Transverse colon (tissue), 4 donors: ENCODE data around the gene NLGN4X. TPM values are rescaled to one million over a fixed set of nuclear protein-coding genes. Genes with fewer than 3 reads are reported as not detected.
"Not testable (repeated sequence)": the region's sequence is repeated elsewhere in the genome, so short reads cannot be mapped to it uniquely, and the experiment has no call there.

Experiments
- DNase-seq: peaks from one replicate; pipeline ENCODE4 v3.0.0-alpha.2; 2019
- H3K27ac ChIP-seq, 4 donors: fragments of 200-600 bp; sonication (generic); 2 replicates each; pipeline ENCODE4 v1.5.1; 2016 to 2018; ENCODE audit warnings: inconsistent platforms in 4 of 4
- H3K27me3 ChIP-seq: fragments of 200-600 bp; sonication (generic); 2 replicates; pipeline ENCODE4 v1.5.1; 2017; ENCODE audit warnings: inconsistent platforms
- H3K36me3 ChIP-seq, 4 donors: fragments of 200-600 bp; sonication (generic); 2 replicates each; pipeline ENCODE4 v1.5.1; 2017 to 2019; ENCODE audit warnings: inconsistent platforms in 4 of 4
- H3K4me1 ChIP-seq, 4 donors: fragments of 200-600 bp; sonication (generic); 2 replicates each; pipeline ENCODE4 v1.5.1; 2017 to 2020; ENCODE audit warnings: inconsistent platforms in 4 of 4
- H3K4me3 ChIP-seq, 4 donors: fragments of 200-600 bp; sonication (generic); 1 replicate in 1 of 4; 2 replicates in 3 of 4; pipeline versions ENCODE4 v1.5.1 to v1.6.1; 2017 to 2019; ENCODE audit warnings: inconsistent platforms in 4 of 4
- H3K9me3 ChIP-seq, 2 donors: fragments of 200-600 bp; sonication (generic); 2 replicates each; pipeline ENCODE4 v1.5.1; 2017 to 2019; ENCODE audit warnings: inconsistent platforms in 2 of 2
- CTCF ChIP-seq, 5 experiments: fragments of 200-600 bp in 3 of 5; fragments of 450-650 bp in 2 of 5; sonication (generic) in 3 of 5; IDR thresholded peaks; 1 replicate in 2 of 5; 2 replicates in 3 of 5; pipeline ENCODE4 v1.5.1; 2016 to 2017; ENCODE audit warnings: antibody characterized with exemption in 5 of 5, inconsistent platforms in 3 of 5, mild to moderate bottlenecking in 2 of 5, moderate library complexity in 1 of 5
- EP300 ChIP-seq: sonication (generic); formaldehyde crosslinking; IDR thresholded peaks from one replicate; pipeline ENCODE4 v1.6.1; 2017; ENCODE audit warnings: antibody characterized with exemption, low read depth
- POLR2A ChIP-seq: fragments of 450-650 bp; IDR thresholded peaks from one replicate; pipeline ENCODE4 v1.6.1; 2016; ENCODE audit warnings: antibody characterized with exemption, mild to moderate bottlenecking, moderate library complexity
- POLR2AphosphoS5 ChIP-seq, 3 donors: sonication (generic); formaldehyde crosslinking; IDR thresholded peaks; one replicate each; pipeline ENCODE4 v1.6.1; 2016; ENCODE audit warnings: antibody characterized with exemption in 3 of 3
- WGBS, 2 donors: methylation state at CpG; one replicate each; pipeline ENCODE4 v1.1.5; 2018; ENCODE audit warnings: low coverage in 1 of 2; 5-methylcytosine and 5-hydroxymethylcytosine counted together
- in situ Hi-C, 4 donors: fragments of 200-750 bp; cut with MboI; loops; one replicate each; pipeline versions ENCODE4 v1.15.0 to v1.15.1; 2017; ENCODE audit warnings: low sequenced_read_pairs in 3 of 4, low pct_ligation_motif_present in 1 of 4, low pct_unique_long_range_greater_than_20kb in 1 of 4
- intact Hi-C: fragments of 100-400 bp; cut with DNase I; formaldehyde crosslinking; loops from one replicate; pipeline ENCODE4 v1.15.1; 2023; ENCODE audit warnings: low total_unique reads
- total RNA-seq, 4 donors: library from RNA; depleted of rRNA; stranded (reverse); fragments of >200 nt; gene quantifications; one replicate each; pipeline ENCODE4 v1.1.0, GENCODE V29; 2016

NLGN4X gene
- total RNA-seq, 4 donors from 2014 or later, result 0.96 to 1.7 (median 1.5) TPM; not detected in 1

- no peak for TF ChIP-seq POLR2A
- no peak for TF ChIP-seq POLR2AphosphoS5 (IDR thresholded peaks at IDR 0.05)
- no peak for TF ChIP-seq EP300
- no peak for TF ChIP-seq CTCF (IDR thresholded peaks at IDR 0.05)
- no peaks in the 10 kb centered on the region for H3K4me1 ChIP-seq
- no peak overlapping the region for H3K4me3 ChIP-seq
- in situ Hi-C loops (no loop called here), intact Hi-C loops (no loop called here)
- no peaks in the 10 kb centered on the region for H3K9me3 ChIP-seq
- H3K27ac ChIP-seq, result no peak overlapping the region
- H3K27me3 ChIP-seq, result no peaks in the 10 kb centered on the region
- WGBS, 2 donors, result 75% methylated on average over 5 of the region's 5 CpGs; no CpG with 5 or more reads in 1 of the 2 donors
- no peak for DNase-seq
- no peaks in the 10 kb centered on the region for H3K36me3 ChIP-seq
These were observed 311.7 kb downstream of the NLGN4X start for GRCh38 chrX:5916945-5917344.

GRCh38 chrX:5915783-5916182 lies 312.9 kb downstream of the NLGN4X start:
- in situ Hi-C loops (no loop called here), intact Hi-C loops (no loop called here)
- Histone ChIP-seq H3K27ac (no peak overlapping the region), H3K4me1 (no peaks in the 10 kb centered on the region), H3K4me3 (no peak overlapping the region), H3K27me3 (no peaks in the 10 kb centered on the region), H3K9me3 (no peaks in the 10 kb centered on the region), H3K36me3 (no peaks in the 10 kb centered on the region)
- WGBS, 2 donors, result 59% methylated on average over 1 of the region's 1 CpG; no CpG with 5 or more reads in 1 of the 2 donors
- no peak for DNase-seq
- TF ChIP-seq POLR2AphosphoS5 (IDR thresholded peaks at IDR 0.05), result no peak
- no peak for TF ChIP-seq CTCF (IDR thresholded peaks at IDR 0.05)
- TF ChIP-seq EP300, result no peak
- TF ChIP-seq POLR2A, result no peak

- Histone ChIP-seq H3K4me1 (no peaks in the 10 kb centered on the region), H3K9me3 (no peaks in the 10 kb centered on the region), H3K27me3 (no peaks in the 10 kb centered on the region), H3K4me3 (no peak overlapping the region), H3K36me3 (no peaks in the 10 kb centered on the region), H3K27ac (no peak overlapping the region)
- in situ Hi-C loops, result no loop called here
- intact Hi-C loops, result no loop called here
- WGBS, 2 donors, result 66% methylated on average over 6 of the region's 6 CpGs; no CpG with 5 or more reads in 1 of the 2 donors
- no peak for DNase-seq
- TF ChIP-seq EP300 (no peak), POLR2AphosphoS5 (IDR thresholded peaks at IDR 0.05) (no peak), CTCF (IDR thresholded peaks at IDR 0.05) (no peak), POLR2A (no peak)
These were observed 321.5 kb downstream of the NLGN4X start for GRCh38 chrX:5907207-5907606.

- H3K27me3 ChIP-seq, H3K36me3 ChIP-seq, H3K9me3 ChIP-seq, DNase-seq, in situ Hi-C loops, H3K27ac ChIP-seq, intact Hi-C loops, H3K4me1 ChIP-seq, H3K4me3 ChIP-seq: not testable (repeated sequence)
- WGBS, 2 donors, result 90% methylated on average over 18 of the region's 18 CpGs; no CpG with 5 or more reads in 1 of the 2 donors
These were observed 325.0 kb downstream of the NLGN4X start for GRCh38 chrX:5903586-5904190.

GRCh38 chrX:5898463-5898862 lies 330.2 kb downstream of the NLGN4X start:
- Histone ChIP-seq H3K27ac (no peak overlapping the region), H3K36me3 (no peaks in the 10 kb centered on the region), H3K27me3 (no peaks in the 10 kb centered on the region), H3K4me1 (no peaks in the 10 kb centered on the region), H3K9me3 (no peaks in the 10 kb centered on the region), H3K4me3 (no peak overlapping the region)
- 90% methylated on average over 9 of the region's 9 CpGs; no CpG with 5 or more reads in 1 of the 2 donors for WGBS, 2 donors
- DNase-seq, result no peak
- in situ Hi-C loops (no loop called here), intact Hi-C loops (no loop called here)
- TF ChIP-seq POLR2A (no peak), POLR2AphosphoS5 (IDR thresholded peaks at IDR 0.05) (no peak), EP300 (no peak), CTCF (IDR thresholded peaks at IDR 0.05) (no peak)
